KG1 (cell line): Measurements from ENCODE around the gene POLR1G.
"Not testable (repeated sequence)": the region's sequence is repeated elsewhere in the genome, so short reads cannot be mapped to it uniquely, and the experiment has no call there.

Experiments used
- DNase-seq: peaks from one replicate; lab custom pipeline; 2025; lab: John Stamatoyannopoulos, UW

The POLR1G gene

GRCh38 chr19:45421947-45422498 is 15.6 kb downstream of the POLR1G start:
- DNase-seq = no peak

GRCh38 chr19:45423033-45423588 is 16.7 kb downstream of the POLR1G start:
- DNase-seq = no peak

GRCh38 chr19:45423589-45424190 is 17.2 kb downstream of the POLR1G start, which contains the start of gene ERCC1:
Gene ERCC1, minus strand, starts transcription at chr19:45423917. Its CDS starts 543 bp downstream, at chr19:45423374.
- DNase-seq = peak; percentile 91

- DNase-seq = no peak
Observed at GRCh38 chr19:45424191-45425058, 18.0 kb downstream of the POLR1G start.

- DNase-seq = no peak
Observed at GRCh38 chr19:45428384-45429231, 22.2 kb downstream of the POLR1G start.

GRCh38 chr19:45429896-45430295 is 23.5 kb downstream of the POLR1G start:
- DNase-seq = not testable (repeated sequence)

GRCh38 chr19:45431008-45431407 is 24.6 kb downstream of the POLR1G start:
- DNase-seq = not testable (repeated sequence)

- not testable (repeated sequence) for DNase-seq
Observed at GRCh38 chr19:45432543-45432942, 26.1 kb downstream of the POLR1G start.

GRCh38 chr19:45437328-45437727 is 30.9 kb downstream of the POLR1G start:
- no peak for DNase-seq

- no peak for DNase-seq
Observed at GRCh38 chr19:45439190-45439568, 32.7 kb downstream of the POLR1G start.

GRCh38 chr19:45439569-45440258 is 33.3 kb downstream of the POLR1G start:
- DNase-seq = peak; percentile 77

GRCh38 chr19:45440259-45440638 is 33.8 kb downstream of the POLR1G start:
- DNase-seq = no peak

- no peak for DNase-seq
Observed at GRCh38 chr19:45440873-45441654, 34.6 kb downstream of the POLR1G start.

GRCh38 chr19:45442408-45442777 is 35.9 kb downstream of the POLR1G start:
- no peak for DNase-seq

GRCh38 chr19:45442778-45443461 is 36.5 kb downstream of the POLR1G start:
- no peak for DNase-seq

GRCh38 chr19:45443462-45444317 is 37.2 kb downstream of the POLR1G start:
- DNase-seq = no peak

GRCh38 chr19:45444318-45445041 is 38.0 kb downstream of the POLR1G start:
- DNase-seq = no peak

- no peak for DNase-seq
Observed at GRCh38 chr19:45445139-45445538, 38.7 kb downstream of the POLR1G start.
